ENCODE measurements around the gene LAMP5.

Gene LAMP5

GRCh38 chr20:9566977-9567376 is 52.6 kb downstream of the LAMP5 start:
- TF ChIP-seq ZFX (IDR thresholded peaks at IDR 0.05; ENCODE audit: borderline replicate concordance): no peak
- no peak for TF ChIP-seq CTCF (IDR thresholded peaks at IDR 0.05)
- no peak overlapping the region for H3K27ac ChIP-seq

- no peak overlapping the region for H3K27ac ChIP-seq
- TF ChIP-seq CTCF (IDR thresholded peaks at IDR 0.05): no peak
- no peak for TF ChIP-seq ZFX (IDR thresholded peaks at IDR 0.05; ENCODE audit: borderline replicate concordance)
Observed at GRCh38 chr20:9570612-9571011, 56.2 kb downstream of the LAMP5 start.

- no peak overlapping the region for H3K27ac ChIP-seq
- TF ChIP-seq CTCF (IDR thresholded peaks at IDR 0.05) (no peak), ZFX (IDR thresholded peaks at IDR 0.05; ENCODE audit: borderline replicate concordance) (no peak)
Observed at GRCh38 chr20:9571783-9572182, 57.4 kb downstream of the LAMP5 start.

GRCh38 chr20:9572670-9573069 is 58.3 kb downstream of the LAMP5 start:
- TF ChIP-seq ZFX (IDR thresholded peaks at IDR 0.05; ENCODE audit: borderline replicate concordance) (no peak), CTCF (IDR thresholded peaks at IDR 0.05) (no peak)
- H3K27ac ChIP-seq: no peak overlapping the region

GRCh38 chr20:9573335-9574151 is 59.2 kb downstream of the LAMP5 start:
- no peak overlapping the region for H3K27ac ChIP-seq
- no peak for TF ChIP-seq CTCF (IDR thresholded peaks at IDR 0.05)
- TF ChIP-seq ZFX (IDR thresholded peaks at IDR 0.05; ENCODE audit: borderline replicate concordance): no peak

- no peak overlapping the region for H3K27ac ChIP-seq
- no peak for TF ChIP-seq CTCF (IDR thresholded peaks at IDR 0.05)
Observed at GRCh38 chr20:9574181-9574580, 59.8 kb downstream of the LAMP5 start.

GRCh38 chr20:9574776-9575175 is 60.4 kb downstream of the LAMP5 start:
- TF ChIP-seq ZFX (IDR thresholded peaks at IDR 0.05; ENCODE audit: borderline replicate concordance) (no peak), CTCF (IDR thresholded peaks at IDR 0.05) (no peak)

More at GRCh38 chr20:9574776-9575175, 60.4 kb downstream of the LAMP5 start:
- no peak overlapping the region for H3K27ac ChIP-seq

All from 22Rv1 (cell line).